Measurements from ENCODE around the gene TNFRSF12A. TPM values are rescaled to one million over a fixed set of nuclear protein-coding genes. Genes with fewer than 3 reads are reported as not detected.

Gene TNFRSF12A
- total RNA-seq, 1 experiment from 2014 or later: 147 TPM

DNA sequence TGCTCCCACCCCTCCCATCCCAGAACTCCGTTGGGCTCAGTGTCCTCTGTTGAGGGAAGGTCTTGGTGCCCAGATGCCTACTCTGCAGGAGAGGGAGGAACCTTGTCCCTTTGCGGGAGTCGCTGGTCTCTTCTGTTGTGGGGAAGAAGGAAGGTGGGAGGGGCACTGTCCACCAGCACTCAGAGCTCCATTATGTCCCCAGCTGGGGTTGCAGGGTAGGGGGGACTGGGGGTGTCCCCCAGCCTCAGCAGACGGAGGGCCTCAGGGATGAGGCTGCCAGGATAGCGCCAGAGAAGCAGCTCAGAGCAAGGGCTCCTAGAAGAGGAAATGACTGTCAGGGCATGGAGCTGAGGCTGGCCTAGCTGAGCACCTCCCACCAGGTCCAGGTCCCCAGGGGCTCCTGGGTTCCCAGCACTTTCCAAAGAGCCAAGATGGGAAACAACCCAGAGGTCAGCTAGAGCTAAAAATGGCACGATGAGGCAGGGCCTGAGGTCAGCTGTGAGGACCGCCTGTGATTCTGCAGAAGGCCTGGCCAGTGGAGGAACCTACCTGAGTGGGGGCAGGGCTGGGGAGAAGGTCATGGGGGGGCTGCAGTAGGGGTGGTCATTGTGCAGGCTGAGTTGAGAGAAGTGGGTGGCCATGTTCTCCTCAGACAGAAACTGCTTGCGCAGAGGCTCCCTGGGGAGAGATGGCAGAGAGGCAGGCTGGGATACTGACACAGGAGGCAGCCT lies 2.7 kb downstream of the TNFRSF12A start:
- Histone ChIP-seq H3K4me2 (ENCODE audit: insufficient read depth, insufficient read length, low read length) (peak overlapping the region; percentile 51), H4K20me1 (ENCODE audit: control insufficient read depth, insufficient read depth, insufficient read length) (no peaks in the 10 kb centered on the region), H2BK120ac (ENCODE audit: low read depth, low read length, poor library complexity, severe bottlenecking) (no peak overlapping the region), H4K8ac (replicated peaks; ENCODE audit: insufficient read length, low read depth, low read length) (no peak overlapping the region), H3K9me3 (ENCODE audit: control insufficient read depth, low read depth, low read length) (no peaks in the 10 kb centered on the region), H3K56ac (ENCODE audit: insufficient read length, low read depth, low read length) (no peak overlapping the region), H3K23me2 (ENCODE audit: insufficient read length, low read depth, low read length, poor library complexity, severe bottlenecking) (peaks cover 26% of the 10 kb centered on the region), H3K79me1 (ENCODE audit: insufficient read depth, low read depth, low read length, poor library complexity, severe bottlenecking) (no peaks in the 10 kb centered on the region), H2AK5ac (ENCODE audit: insufficient read length, low read length) (no peak overlapping the region), H4K5ac (ENCODE audit: insufficient read length, low read depth, low read length) (no peak overlapping the region), H3K27ac (ENCODE audit: insufficient read length, low read depth, low read length) (peak overlapping the region; percentile 66), H3K23ac (ENCODE audit: insufficient read length, low read depth, low read length) (no peak overlapping the region), H3K4me1 (ENCODE audit: insufficient read depth, low read length) (peaks cover 2% of the 10 kb centered on the region; the same call in 1 of the 2 replicates), H4K91ac (ENCODE audit: insufficient read length, low read depth, low read length) (no peak overlapping the region), H2BK15ac (ENCODE audit: low read depth, low read length) (no peak overlapping the region), H2BK12ac (ENCODE audit: insufficient read length, low read depth, low read length) (peak overlapping the region; percentile 48), H3K27me3 (ENCODE audit: insufficient read depth, low read length) (no peaks in the 10 kb centered on the region), H2BK5ac (ENCODE audit: insufficient read length, low read length) (peak overlapping the region; percentile 43), H2BK20ac (ENCODE audit: low read depth, low read length, poor library complexity, severe bottlenecking) (no peak overlapping the region), H3K79me2 (ENCODE audit: insufficient read depth, low read length) (no peaks in the 10 kb centered on the region; the same call in 1 of the 2 replicates), H2AFZ (ENCODE audit: low read length) (no peak overlapping the region), H3K14ac (ENCODE audit: insufficient read depth, low read length) (no peak overlapping the region; the same call in 1 of the 2 replicates), H3K4ac (ENCODE audit: low read depth, low read length) (no peak overlapping the region), H3K9ac (ENCODE audit: extremely low read depth, insufficient read length, low read length) (peak overlapping the region; percentile 21), H3K18ac (ENCODE audit: insufficient read length, low read depth, low read length) (peak overlapping the region; percentile 27), H3T11ph (ENCODE audit: low read length) (no peak overlapping the region)
- peaks cover 24 to 52% of the 10 kb centered on the region in 2 experiments for H3K4me1 Mint-ChIP-seq
- no CpG with 5 or more reads among the region's 8 CpGs for WGBS (ENCODE audit: extremely low coverage, insufficient read length, low lambda C conversion rate)
- peak overlapping the region; percentile 98 to 100 (median 99) for H3K27ac Mint-ChIP-seq
- H3K4me3 Mint-ChIP-seq: peak overlapping the region; percentile 93 to 96
- no peak for DNase-seq
- TF ChIP-seq, protein P1, sequence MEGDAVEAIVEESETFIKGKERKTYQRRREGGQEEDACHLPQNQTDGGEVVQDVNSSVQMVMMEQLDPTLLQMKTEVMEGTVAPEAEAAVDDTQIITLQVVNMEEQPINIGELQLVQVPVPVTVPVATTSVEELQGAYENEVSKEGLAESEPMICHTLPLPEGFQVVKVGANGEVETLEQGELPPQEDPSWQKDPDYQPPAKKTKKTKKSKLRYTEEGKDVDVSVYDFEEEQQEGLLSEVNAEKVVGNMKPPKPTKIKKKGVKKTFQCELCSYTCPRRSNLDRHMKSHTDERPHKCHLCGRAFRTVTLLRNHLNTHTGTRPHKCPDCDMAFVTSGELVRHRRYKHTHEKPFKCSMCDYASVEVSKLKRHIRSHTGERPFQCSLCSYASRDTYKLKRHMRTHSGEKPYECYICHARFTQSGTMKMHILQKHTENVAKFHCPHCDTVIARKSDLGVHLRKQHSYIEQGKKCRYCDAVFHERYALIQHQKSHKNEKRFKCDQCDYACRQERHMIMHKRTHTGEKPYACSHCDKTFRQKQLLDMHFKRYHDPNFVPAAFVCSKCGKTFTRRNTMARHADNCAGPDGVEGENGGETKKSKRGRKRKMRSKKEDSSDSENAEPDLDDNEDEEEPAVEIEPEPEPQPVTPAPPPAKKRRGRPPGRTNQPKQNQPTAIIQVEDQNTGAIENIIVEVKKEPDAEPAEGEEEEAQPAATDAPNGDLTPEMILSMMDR (conservative IDR thresholded peaks at IDR 0.05): no peak
- H3K9me3 Mint-ChIP-seq: no peaks in the 10 kb centered on the region; a peak in 2 of 5 replicates
- peaks cover 9% of the 10 kb centered on the region for H3K27me3 Mint-ChIP-seq (ENCODE audit: low read depth)
- peaks cover 15 to 42% (median 32%) of the 10 kb centered on the region in 3 experiments for H3K36me3 Mint-ChIP-seq (ENCODE audit: insufficient read depth in 1 of 3, low read depth in 3 of 3)

Measured in H9 (cell line).